GM21717 (cell line): Measurements from ENCODE around the gene LAMB3.

Experiments
- ATAC-seq: cut with Tn5 transposase; IDR thresholded peaks from one replicate; pipeline ENCODE4 v1.9.1; 2021; ENCODE audit warnings: mild to moderate bottlenecking, moderate library complexity; ENCODE audit not compliant: unreplicated experiment

The LAMB3 gene

GRCh38 chr1:209662879-209663327, 10.7 kb upstream of the LAMB3 start:
- ATAC-seq = no peak

GRCh38 chr1:209661071-209661470, 8.8 kb upstream of the LAMB3 start:
- no peak for ATAC-seq

GRCh38 chr1:209659909-209660308, 7.7 kb upstream of the LAMB3 start:
- peak; percentile 82 for ATAC-seq

GRCh38 chr1:209657918-209658317, 5.7 kb upstream of the LAMB3 start:
- no peak for ATAC-seq

GRCh38 chr1:209657140-209657879, 5.1 kb upstream of the LAMB3 start:
- ATAC-seq = peak; percentile 46

GRCh38 chr1:209655411-209656231, 3.4 kb upstream of the LAMB3 start:
- ATAC-seq = no peak

- no peak for ATAC-seq
These were observed 1.7 kb upstream of the LAMB3 start for GRCh38 chr1:209653915-209654351.

- ATAC-seq = no peak
These were observed 712 bp upstream of the LAMB3 start for GRCh38 chr1:209652873-209653401.

GRCh38 chr1:209651138-209651587, 1.1 kb downstream of the LAMB3 start:
- peak; percentile 68 for ATAC-seq

- no peak for ATAC-seq
These were observed 1.8 kb downstream of the LAMB3 start for GRCh38 chr1:209650454-209650853.

GRCh38 chr1:209648931-209649776, 3.1 kb downstream of the LAMB3 start:
- no peak for ATAC-seq

GRCh38 chr1:209648346-209648745, 3.9 kb downstream of the LAMB3 start:
- no peak for ATAC-seq

- ATAC-seq = no peak
These were observed 5.1 kb downstream of the LAMB3 start for GRCh38 chr1:209647156-209647555.

- no peak for ATAC-seq
These were observed 5.7 kb downstream of the LAMB3 start for GRCh38 chr1:209646558-209646957.

- ATAC-seq = no peak
These were observed 6.4 kb downstream of the LAMB3 start for GRCh38 chr1:209645574-209646452.

GRCh38 chr1:209643285-209644020, 8.8 kb downstream of the LAMB3 start:
- no peak for ATAC-seq

GRCh38 chr1:209642816-209643215, 9.4 kb downstream of the LAMB3 start:
- ATAC-seq = no peak

- no peak for ATAC-seq
These were observed 10.4 kb downstream of the LAMB3 start for GRCh38 chr1:209641832-209642172.

GRCh38 chr1:209635850-209636249, 16.4 kb downstream of the LAMB3 start:
- ATAC-seq = no peak
